ENCODE data around the gene PPM1N.

DNA sequence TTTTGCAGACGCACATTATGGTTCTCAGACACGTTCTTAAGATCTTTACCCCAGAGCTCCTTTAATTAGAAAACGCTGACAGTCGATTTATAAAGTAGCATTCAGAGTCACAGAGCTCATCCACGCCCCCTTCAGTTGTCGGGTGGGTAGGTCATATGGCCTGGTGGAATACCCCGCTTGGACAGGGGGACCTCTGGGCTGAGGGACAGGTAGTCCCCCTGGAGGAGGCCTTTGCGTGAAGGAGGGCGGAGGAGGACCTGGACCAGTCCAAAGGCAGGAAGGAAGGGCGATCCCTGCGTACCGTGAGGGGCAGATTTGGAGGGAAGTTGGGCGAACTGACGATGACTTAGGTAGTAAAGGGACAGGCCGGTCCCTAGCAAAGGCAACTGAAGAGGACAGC lies 29.5 kb downstream of the PPM1N start:
- TF ChIP-seq CTCF (IDR thresholded peaks at IDR 0.05 in 4 of 5, conservative IDR thresholded peaks at IDR 0.05 in 1 of 5): no peak
- TF ChIP-seq POLR2A (IDR thresholded peaks at IDR 0.05): no peak
